ENCODE results near the gene ARFIP1. TPM values are rescaled to one million over a fixed set of nuclear protein-coding genes. Genes with fewer than 3 reads are reported as not detected.

Gene ARFIP1
- polyA plus RNA-seq, 3 donors, result 11.7 to 28.4 (median 27.2) TPM

DNA sequence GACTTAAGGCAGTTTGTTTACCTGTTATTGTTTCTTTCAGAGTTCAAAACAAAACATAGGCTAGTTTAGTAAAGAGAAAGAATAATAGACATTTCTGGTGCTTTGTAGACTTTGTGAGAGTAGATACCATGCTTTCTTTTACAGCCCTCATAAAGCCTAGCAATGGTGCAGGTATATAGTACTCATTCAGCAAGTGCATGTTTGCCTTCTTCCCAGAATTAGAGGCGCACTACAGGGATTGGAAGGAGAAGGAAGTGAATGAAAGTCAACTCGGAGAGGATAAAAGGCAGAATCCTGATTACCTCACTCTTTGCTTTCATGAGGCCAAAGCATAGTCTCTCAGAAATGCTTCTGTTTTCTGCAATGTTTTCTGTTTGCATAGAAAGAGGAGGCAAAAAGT, 113.2 kb downstream of the ARFIP1 start:
- H3K4me2 ChIP-seq (replicated peaks; ENCODE audit: extremely low read depth, low read length, poor library complexity, severe bottlenecking), result no peak overlapping the region
- H4K20me1 ChIP-seq (ENCODE audit: insufficient read depth, low read length), result no peaks in the 10 kb centered on the region
- intact Hi-C loops (cut with micrococcal nuclease), result no loop called here
- H3K27ac ChIP-seq (ENCODE audit: low read depth in 1 of 2, low read length in 2 of 2), result no peak overlapping the region
- no peaks in the 10 kb centered on the region for H3K79me2 ChIP-seq (ENCODE audit: insufficient read depth, low read length)
- no peak overlapping the region for H3K9ac ChIP-seq (ENCODE audit: insufficient read depth, low read length, poor library complexity, severe bottlenecking)
- no peaks in the 10 kb centered on the region for H3K9me3 ChIP-seq (replicated peaks in 1 of 2; ENCODE audit: control insufficient read depth in 1 of 2, insufficient read depth in 1 of 2, low read length in 2 of 2)
- Mint-ChIP-seq H3K36me3 (peaks cover 57 to 66% of the 10 kb centered on the region in 2 donors), H3K4me1 (peaks cover 35% of the 10 kb centered on the region), H3K27me3 (ENCODE audit: low read depth in 3 of 3) (peaks cover 0 to 4% (median 2%) of the 10 kb centered on the region in 3 donors), H3K27ac (no peak overlapping the region), H3K9me3 (peaks cover 0 to 8% (median 3%) of the 10 kb centered on the region in 7 donors), H3K4me3 (no peak overlapping the region)
- WGBS (ENCODE audit: insufficient coverage), result no CpG with 5 or more reads among the region's 2 CpGs
- peaks cover 35 to 53% of the 10 kb centered on the region in 2 donors for H3K36me3 ChIP-seq (replicated peaks in 1 of 2; ENCODE audit: control insufficient read depth in 1 of 2, insufficient read depth in 2 of 2, low read length in 2 of 2)
- no peak overlapping the region for H3K4me3 ChIP-seq (replicated peaks in 1 of 3; ENCODE audit: low read depth in 2 of 3, low read length in 3 of 3)
- H2AFZ ChIP-seq (ENCODE audit: insufficient read depth, low read depth, low read length, poor library complexity, severe bottlenecking), result no peak overlapping the region
- H3K4me1 ChIP-seq (ENCODE audit: control insufficient read depth in 1 of 2, insufficient read depth in 2 of 2, low read length in 2 of 2), result peaks cover 8 to 15% of the 10 kb centered on the region in 2 donors
- TF ChIP-seq, protein P1, sequence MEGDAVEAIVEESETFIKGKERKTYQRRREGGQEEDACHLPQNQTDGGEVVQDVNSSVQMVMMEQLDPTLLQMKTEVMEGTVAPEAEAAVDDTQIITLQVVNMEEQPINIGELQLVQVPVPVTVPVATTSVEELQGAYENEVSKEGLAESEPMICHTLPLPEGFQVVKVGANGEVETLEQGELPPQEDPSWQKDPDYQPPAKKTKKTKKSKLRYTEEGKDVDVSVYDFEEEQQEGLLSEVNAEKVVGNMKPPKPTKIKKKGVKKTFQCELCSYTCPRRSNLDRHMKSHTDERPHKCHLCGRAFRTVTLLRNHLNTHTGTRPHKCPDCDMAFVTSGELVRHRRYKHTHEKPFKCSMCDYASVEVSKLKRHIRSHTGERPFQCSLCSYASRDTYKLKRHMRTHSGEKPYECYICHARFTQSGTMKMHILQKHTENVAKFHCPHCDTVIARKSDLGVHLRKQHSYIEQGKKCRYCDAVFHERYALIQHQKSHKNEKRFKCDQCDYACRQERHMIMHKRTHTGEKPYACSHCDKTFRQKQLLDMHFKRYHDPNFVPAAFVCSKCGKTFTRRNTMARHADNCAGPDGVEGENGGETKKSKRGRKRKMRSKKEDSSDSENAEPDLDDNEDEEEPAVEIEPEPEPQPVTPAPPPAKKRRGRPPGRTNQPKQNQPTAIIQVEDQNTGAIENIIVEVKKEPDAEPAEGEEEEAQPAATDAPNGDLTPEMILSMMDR (IDR thresholded peaks at IDR 0.05), result no peak
- H3K27me3 ChIP-seq (ENCODE audit: control insufficient read depth in 2 of 2, insufficient read depth in 2 of 2, low read length in 2 of 2), result no peaks in the 10 kb centered on the region
- DNase-seq, result no peak

DNA sequence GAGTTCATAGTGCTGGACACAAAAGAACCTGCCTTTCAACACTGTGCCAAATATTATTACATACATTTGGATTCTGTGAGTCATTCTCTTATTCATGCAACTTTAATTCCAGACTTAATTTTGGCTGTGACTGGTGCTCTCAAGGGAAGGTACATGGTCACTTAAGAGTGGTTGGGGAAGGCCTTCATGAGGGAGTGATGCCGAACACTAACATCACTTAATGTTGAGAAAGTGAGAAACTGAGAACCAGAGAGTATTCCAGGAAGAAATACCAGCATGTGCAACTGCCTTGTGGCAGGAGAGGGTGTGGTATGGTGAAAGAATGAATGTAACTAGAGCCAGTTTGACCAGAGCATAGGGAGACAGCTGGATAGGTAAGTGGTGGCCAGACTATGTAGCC, 114.9 kb downstream of the ARFIP1 start:
- H4K20me1 ChIP-seq (ENCODE audit: insufficient read depth, low read length), result no peaks in the 10 kb centered on the region
- H3K4me3 ChIP-seq (replicated peaks in 1 of 3; ENCODE audit: low read depth in 2 of 3, low read length in 3 of 3), result no peak overlapping the region
- WGBS (ENCODE audit: insufficient coverage), result 86% methylated on average over 1 of the region's 1 CpG
- no peak overlapping the region for H3K27ac ChIP-seq (ENCODE audit: low read depth in 1 of 2, low read length in 2 of 2)
- Mint-ChIP-seq H3K36me3 (peaks cover 54 to 57% of the 10 kb centered on the region in 2 donors), H3K27me3 (ENCODE audit: low read depth in 3 of 3) (peaks cover 0 to 4% (median 2%) of the 10 kb centered on the region in 3 donors), H3K27ac (peak overlapping the region in 3 of 7 donors; percentile 23 to 44 (median 35)), H3K4me3 (no peak overlapping the region), H3K9me3 (peaks cover 0 to 8% (median 3%) of the 10 kb centered on the region in 7 donors), H3K4me1 (peaks cover 38% of the 10 kb centered on the region)
- H3K4me2 ChIP-seq (replicated peaks; ENCODE audit: extremely low read depth, low read length, poor library complexity, severe bottlenecking), result no peak overlapping the region
- no peaks in the 10 kb centered on the region for H3K9me3 ChIP-seq (replicated peaks in 1 of 2; ENCODE audit: control insufficient read depth in 1 of 2, insufficient read depth in 1 of 2, low read length in 2 of 2)
- H2AFZ ChIP-seq (ENCODE audit: insufficient read depth, low read depth, low read length, poor library complexity, severe bottlenecking), result no peak overlapping the region
- no peaks in the 10 kb centered on the region for H3K79me2 ChIP-seq (ENCODE audit: insufficient read depth, low read length)
- no peak for DNase-seq
- TF ChIP-seq, protein P1 (IDR thresholded peaks at IDR 0.05), result no peak
- H3K36me3 ChIP-seq (replicated peaks in 1 of 2; ENCODE audit: control insufficient read depth in 1 of 2, insufficient read depth in 2 of 2, low read length in 2 of 2), result peaks cover 26 to 45% of the 10 kb centered on the region in 2 donors
- no peaks in the 10 kb centered on the region for H3K27me3 ChIP-seq (ENCODE audit: control insufficient read depth in 2 of 2, insufficient read depth in 2 of 2, low read length in 2 of 2)
- intact Hi-C loops (cut with micrococcal nuclease), result no loop called here
- H3K9ac ChIP-seq (ENCODE audit: insufficient read depth, low read length, poor library complexity, severe bottlenecking), result no peak overlapping the region
- H3K4me1 ChIP-seq (ENCODE audit: control insufficient read depth in 1 of 2, insufficient read depth in 2 of 2, low read length in 2 of 2), result peaks cover 8 to 16% of the 10 kb centered on the region in 2 donors
